Vagina (tissue), 2 donors: ENCODE results near the gene WWP2.

Experiments
- POLR2A ChIP-seq, 2 donors: fragments of 450-650 bp; IDR thresholded peaks; one replicate each; pipeline ENCODE4 v1.6.1; 2017; ENCODE audit warnings: antibody characterized with exemption in 2 of 2, mild to moderate bottlenecking in 2 of 2, moderate library complexity in 2 of 2
- POLR2AphosphoS5 ChIP-seq, 2 donors: sonication (generic); formaldehyde crosslinking; IDR thresholded peaks; one replicate each; pipeline ENCODE4 v1.9.0; 2017; ENCODE audit warnings: antibody characterized with exemption in 2 of 2, mild to moderate bottlenecking in 2 of 2, low read depth in 1 of 2; ENCODE audit not compliant: insufficient read depth in 1 of 2
- TF ChIP-seq, protein P1 (sequence below), 3 experiments: fragments of 450-650 bp in 2 of 3; fragments of 200-600 bp in 1 of 3; sonication (generic) in 1 of 3; IDR thresholded peaks; one replicate each; pipeline ENCODE4 v1.5.1; 2017 to 2019; ENCODE audit warnings: antibody characterized with exemption in 3 of 3, mild to moderate bottlenecking in 2 of 3, moderate library complexity in 2 of 3

- TF ChIP-seq, protein P1, sequence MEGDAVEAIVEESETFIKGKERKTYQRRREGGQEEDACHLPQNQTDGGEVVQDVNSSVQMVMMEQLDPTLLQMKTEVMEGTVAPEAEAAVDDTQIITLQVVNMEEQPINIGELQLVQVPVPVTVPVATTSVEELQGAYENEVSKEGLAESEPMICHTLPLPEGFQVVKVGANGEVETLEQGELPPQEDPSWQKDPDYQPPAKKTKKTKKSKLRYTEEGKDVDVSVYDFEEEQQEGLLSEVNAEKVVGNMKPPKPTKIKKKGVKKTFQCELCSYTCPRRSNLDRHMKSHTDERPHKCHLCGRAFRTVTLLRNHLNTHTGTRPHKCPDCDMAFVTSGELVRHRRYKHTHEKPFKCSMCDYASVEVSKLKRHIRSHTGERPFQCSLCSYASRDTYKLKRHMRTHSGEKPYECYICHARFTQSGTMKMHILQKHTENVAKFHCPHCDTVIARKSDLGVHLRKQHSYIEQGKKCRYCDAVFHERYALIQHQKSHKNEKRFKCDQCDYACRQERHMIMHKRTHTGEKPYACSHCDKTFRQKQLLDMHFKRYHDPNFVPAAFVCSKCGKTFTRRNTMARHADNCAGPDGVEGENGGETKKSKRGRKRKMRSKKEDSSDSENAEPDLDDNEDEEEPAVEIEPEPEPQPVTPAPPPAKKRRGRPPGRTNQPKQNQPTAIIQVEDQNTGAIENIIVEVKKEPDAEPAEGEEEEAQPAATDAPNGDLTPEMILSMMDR (IDR thresholded peaks at IDR 0.05), result no peak
- no peak for TF ChIP-seq POLR2AphosphoS5 (IDR thresholded peaks at IDR 0.05; ENCODE audit: insufficient read depth in 1 of 2, low read depth in 1 of 2)
- no peak for TF ChIP-seq POLR2A (IDR thresholded peaks at IDR 0.05)
Observed at GRCh38 chr16:69847643-69848042, 85.5 kb downstream of the WWP2 start.
